Measurements from ENCODE around the gene SFTPB. TPM values are rescaled to one million over a fixed set of nuclear protein-coding genes. Genes with fewer than 3 reads are reported as not detected.

SFTPB gene
- total RNA-seq, 1 experiment from 2014 or later, result 0.26 TPM

GRCh38 chr2:85712336-85712735, 44.3 kb upstream of the SFTPB start:
- H3K27ac Mint-ChIP-seq (ENCODE audit: low read depth, unreplicated experiment), result peak overlapping the region; percentile 87
- TF ChIP-seq CTCF (IDR thresholded peaks at IDR 0.05; ENCODE audit: unreplicated experiment), result no peak
- intact Hi-C loops (cut with micrococcal nuclease), result no loop called here
- no peak for DNase-seq (ENCODE audit: unreplicated experiment)
- no peaks in the 10 kb centered on the region for H3K9me3 Mint-ChIP-seq (ENCODE audit: unreplicated experiment)
- ChIA-PET CTCF (interaction anchor here (0.6 to 5.3 kb wide), 9 partner anchors 8 to 117 kb away, joined by 3 to 43 read pairs (median 6); partner anchors contain the start of gene RNF181), POLR2A (interaction anchor here (0.9 to 1.3 kb wide), 2 partner anchors 9 to 11 kb away, joined by 3 to 4 read pairs; no protein-coding TSS in a partner anchor)
- H3K4me3 Mint-ChIP-seq (ENCODE audit: unreplicated experiment), result no peak overlapping the region
- BruUV-seq (replicated peaks), result no TSS peak
- no peaks in the 10 kb centered on the region for H3K27me3 Mint-ChIP-seq (ENCODE audit: insufficient read depth, unreplicated experiment)
- H3K36me3 Mint-ChIP-seq (ENCODE audit: insufficient read depth, unreplicated experiment), result no peaks in the 10 kb centered on the region
- H3K4me1 Mint-ChIP-seq (ENCODE audit: insufficient read depth, unreplicated experiment), result peaks cover 28% of the 10 kb centered on the region

- no peak for DNase-seq (ENCODE audit: unreplicated experiment)
- Mint-ChIP-seq H3K36me3 (ENCODE audit: insufficient read depth, unreplicated experiment) (no peaks in the 10 kb centered on the region), H3K27ac (ENCODE audit: low read depth, unreplicated experiment) (peak overlapping the region; percentile 87), H3K27me3 (ENCODE audit: insufficient read depth, unreplicated experiment) (no peaks in the 10 kb centered on the region), H3K4me1 (ENCODE audit: insufficient read depth, unreplicated experiment) (peaks cover 34% of the 10 kb centered on the region), H3K4me3 (ENCODE audit: unreplicated experiment) (no peak overlapping the region), H3K9me3 (ENCODE audit: unreplicated experiment) (no peaks in the 10 kb centered on the region)
- no peak for TF ChIP-seq CTCF (IDR thresholded peaks at IDR 0.05; ENCODE audit: unreplicated experiment)
- ChIA-PET CTCF (interaction anchor here (0.7 to 5.3 kb wide), 4 partner anchors 13 to 53 kb away, joined by 4 to 43 read pairs (median 11); no protein-coding TSS in a partner anchor), POLR2A (no interaction called here)
- BruUV-seq (replicated peaks), result no TSS peak
- intact Hi-C loops (cut with micrococcal nuclease), result no loop called here
Observed at GRCh38 chr2:85711578-85712060, 43.6 kb upstream of the SFTPB start.

GRCh38 chr2:85710687-85711577, 42.9 kb upstream of the SFTPB start:
- ChIA-PET CTCF (interaction anchor here (0.6 to 8.9 kb wide), 6 partner anchors 14 to 116 kb away, joined by 3 to 166 read pairs (median 23); no protein-coding TSS in a partner anchor), POLR2A (interaction anchor here (1.3 kb wide), 1 partner anchor 18 kb away, joined by 4 read pairs; no protein-coding TSS in a partner anchor)
- H3K27me3 Mint-ChIP-seq (ENCODE audit: insufficient read depth, unreplicated experiment), result no peaks in the 10 kb centered on the region
- BruUV-seq (replicated peaks), result no TSS peak
- intact Hi-C loops (cut with micrococcal nuclease), result no loop called here
- H3K4me1 Mint-ChIP-seq (ENCODE audit: insufficient read depth, unreplicated experiment), result peaks cover 36% of the 10 kb centered on the region
- H3K36me3 Mint-ChIP-seq (ENCODE audit: insufficient read depth, unreplicated experiment), result no peaks in the 10 kb centered on the region
- TF ChIP-seq CTCF (IDR thresholded peaks at IDR 0.05; ENCODE audit: unreplicated experiment), result no peak
- peak; percentile 50 for DNase-seq (ENCODE audit: unreplicated experiment)
- H3K9me3 Mint-ChIP-seq (ENCODE audit: unreplicated experiment), result no peaks in the 10 kb centered on the region
- H3K4me3 Mint-ChIP-seq (ENCODE audit: unreplicated experiment), result no peak overlapping the region
- H3K27ac Mint-ChIP-seq (ENCODE audit: low read depth, unreplicated experiment), result peak overlapping the region; percentile 87

GRCh38 chr2:85709401-85709811, 41.4 kb upstream of the SFTPB start:
- no peak overlapping the region for H3K4me3 Mint-ChIP-seq (ENCODE audit: unreplicated experiment)
- ChIA-PET CTCF (interaction anchor here (0.6 to 8.9 kb wide), 22 partner anchors 11 to 292 kb away, joined by 3 to 166 read pairs (median 3); partner anchors contain the start of gene GNLY), POLR2A (interaction anchor here (0.6 to 2.9 kb wide), 11 partner anchors 11 to 490 kb away, joined by 3 to 12 read pairs (median 4); partner anchors contain the start of genes MRPL35 and RNF181)
- peak; percentile 49 for DNase-seq (ENCODE audit: unreplicated experiment)
- peaks cover 51% of the 10 kb centered on the region for H3K4me1 Mint-ChIP-seq (ENCODE audit: insufficient read depth, unreplicated experiment)
- BruUV-seq (replicated peaks), result no TSS peak
- no peak for TF ChIP-seq CTCF (IDR thresholded peaks at IDR 0.05; ENCODE audit: unreplicated experiment)
- no peaks in the 10 kb centered on the region for H3K27me3 Mint-ChIP-seq (ENCODE audit: insufficient read depth, unreplicated experiment)
- peak overlapping the region; percentile 61 for H3K27ac Mint-ChIP-seq (ENCODE audit: low read depth, unreplicated experiment)
- H3K9me3 Mint-ChIP-seq (ENCODE audit: unreplicated experiment), result no peaks in the 10 kb centered on the region
- intact Hi-C loops (cut with micrococcal nuclease), result no loop called here
- H3K36me3 Mint-ChIP-seq (ENCODE audit: insufficient read depth, unreplicated experiment), result no peaks in the 10 kb centered on the region
